HTERT RPE-1 (cell line): ENCODE results near the gene OR8G5.

Experiments used
- in situ Hi-C: fragments of 300-500 bp; cut with MboI; formaldehyde crosslinking; loops from 4 replicates; pipeline ENCODE4 v1.14.3; 2020; ENCODE audit warnings: low sequenced_read_pairs

OR8G5 gene

DNA sequence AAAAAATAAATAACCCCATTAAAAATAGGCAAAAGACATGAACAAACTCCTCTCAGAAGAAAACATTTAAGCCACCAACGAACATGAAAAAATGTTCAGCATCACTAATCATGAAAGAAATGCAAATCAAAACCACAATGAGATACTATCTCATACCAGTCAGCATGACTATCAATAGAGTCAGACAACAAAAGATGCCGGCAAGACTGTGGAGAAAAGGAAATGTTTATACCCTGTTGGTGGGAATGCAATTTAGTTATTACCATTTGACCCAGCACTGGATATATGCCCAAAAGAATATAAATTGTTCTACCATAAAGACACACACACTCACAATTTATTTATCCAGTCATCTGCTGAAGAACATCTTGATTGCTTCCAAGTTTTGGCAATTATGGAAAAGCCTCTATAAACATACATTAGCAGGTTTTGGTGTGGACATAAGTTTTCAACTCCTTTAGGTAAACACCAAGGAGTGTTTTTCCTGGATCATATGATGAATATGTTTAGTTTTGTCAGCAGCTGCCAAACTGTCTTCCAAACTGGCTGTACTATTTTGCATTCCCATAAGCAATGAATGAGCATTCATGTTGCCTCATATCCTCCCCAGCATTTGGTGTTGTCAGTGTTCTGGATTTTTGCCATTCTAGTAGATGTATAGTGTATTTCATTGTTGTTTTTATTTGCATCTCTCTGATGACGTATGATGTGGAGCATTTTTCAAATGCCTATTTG is 29.6 kb downstream of the OR8G5 start:
- in situ Hi-C loops: no loop called here

GRCh38 chr11:124294687-124295086 is 38.5 kb downstream of the OR8G5 start:
- in situ Hi-C loops: no loop called here

DNA sequence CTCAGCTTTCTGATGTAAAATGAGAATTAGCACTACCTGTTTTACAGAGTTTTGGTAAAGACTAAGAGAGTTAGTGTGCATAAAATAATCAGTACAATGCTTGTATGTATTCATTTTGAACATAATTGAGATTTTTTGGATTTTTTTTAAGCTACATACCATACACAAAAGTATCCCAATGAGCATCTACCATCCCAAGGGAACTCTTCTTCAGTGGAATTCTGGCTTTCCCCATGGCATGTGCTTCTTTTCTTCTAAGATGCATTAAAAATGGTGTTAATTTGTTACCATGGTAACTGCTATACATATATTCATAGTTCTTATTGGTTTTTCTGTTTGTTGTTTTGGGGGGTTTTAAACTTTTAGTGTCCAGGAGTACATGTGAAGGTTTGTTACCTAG is 39.8 kb downstream of the OR8G5 start:
- in situ Hi-C loops: no loop called here

GRCh38 chr11:124297921-124298320 is 41.7 kb downstream of the OR8G5 start:
- in situ Hi-C loops: no loop called here

- in situ Hi-C loops: no loop called here
Observed at GRCh38 chr11:124301548-124301947, 45.4 kb downstream of the OR8G5 start.

- in situ Hi-C loops: no loop called here
Observed at GRCh38 chr11:124302347-124303125, 46.4 kb downstream of the OR8G5 start.

- in situ Hi-C loops: no loop called here
Observed at GRCh38 chr11:124307093-124307492, 50.9 kb downstream of the OR8G5 start.

- in situ Hi-C loops: no loop called here
Observed at GRCh38 chr11:124310721-124311120, 54.5 kb downstream of the OR8G5 start.

DNA sequence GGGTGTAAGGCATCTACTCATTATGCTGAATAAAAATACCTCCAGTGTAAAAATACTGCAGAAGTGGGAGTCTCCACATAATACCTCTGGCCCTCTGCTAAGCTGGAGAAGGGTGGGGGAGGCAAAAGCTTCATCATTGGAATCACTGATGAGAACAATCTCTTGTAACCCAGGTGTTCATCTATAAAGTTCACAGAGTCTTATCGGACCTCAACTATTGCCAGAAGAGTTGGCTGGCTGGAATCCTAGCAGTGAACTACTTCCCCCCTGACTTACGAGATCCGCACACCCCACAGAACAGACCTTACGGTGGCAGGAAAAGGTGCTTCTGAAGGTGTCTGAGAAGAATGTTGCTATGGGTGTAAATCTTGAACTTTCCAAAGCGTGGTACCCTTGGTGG is 55.1 kb downstream of the OR8G5 start:
- in situ Hi-C loops: no loop called here

DNA sequence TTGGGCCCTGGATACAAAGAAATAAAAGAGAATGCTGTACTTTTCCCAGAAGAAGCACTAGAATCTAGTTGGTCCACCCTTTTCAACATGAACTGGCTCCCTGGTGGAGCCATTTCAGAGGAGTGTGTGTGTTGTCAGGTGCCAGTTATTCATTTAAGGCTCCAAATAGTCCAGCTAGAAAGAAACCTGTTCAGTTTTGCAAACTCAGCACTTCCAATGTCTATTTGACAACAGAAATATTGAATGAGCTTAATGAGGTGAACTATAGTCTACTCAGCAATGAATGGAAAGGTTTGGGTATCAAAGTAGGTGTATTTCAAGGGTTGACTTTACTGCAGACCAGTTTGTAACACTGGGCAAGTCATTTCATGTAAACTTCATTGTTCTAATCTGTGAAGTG is 55.5 kb downstream of the OR8G5 start:
- in situ Hi-C loops: no loop called here

GRCh38 chr11:124313131-124313530 is 57.0 kb downstream of the OR8G5 start:
- in situ Hi-C loops: no loop called here

- in situ Hi-C loops: no loop called here
Observed at GRCh38 chr11:124313849-124314248, 57.7 kb downstream of the OR8G5 start, which contains the start of gene OR8D1. TSS of gene OR8D1 (minus strand) at chr11:124313949. CDS start at chr11:124310766, 3,183 bp downstream.

- in situ Hi-C loops: no loop called here
Observed at GRCh38 chr11:124315052-124315451, 58.9 kb downstream of the OR8G5 start.
